Measurements from ENCODE around the gene EP400.

Gene EP400, protein sequence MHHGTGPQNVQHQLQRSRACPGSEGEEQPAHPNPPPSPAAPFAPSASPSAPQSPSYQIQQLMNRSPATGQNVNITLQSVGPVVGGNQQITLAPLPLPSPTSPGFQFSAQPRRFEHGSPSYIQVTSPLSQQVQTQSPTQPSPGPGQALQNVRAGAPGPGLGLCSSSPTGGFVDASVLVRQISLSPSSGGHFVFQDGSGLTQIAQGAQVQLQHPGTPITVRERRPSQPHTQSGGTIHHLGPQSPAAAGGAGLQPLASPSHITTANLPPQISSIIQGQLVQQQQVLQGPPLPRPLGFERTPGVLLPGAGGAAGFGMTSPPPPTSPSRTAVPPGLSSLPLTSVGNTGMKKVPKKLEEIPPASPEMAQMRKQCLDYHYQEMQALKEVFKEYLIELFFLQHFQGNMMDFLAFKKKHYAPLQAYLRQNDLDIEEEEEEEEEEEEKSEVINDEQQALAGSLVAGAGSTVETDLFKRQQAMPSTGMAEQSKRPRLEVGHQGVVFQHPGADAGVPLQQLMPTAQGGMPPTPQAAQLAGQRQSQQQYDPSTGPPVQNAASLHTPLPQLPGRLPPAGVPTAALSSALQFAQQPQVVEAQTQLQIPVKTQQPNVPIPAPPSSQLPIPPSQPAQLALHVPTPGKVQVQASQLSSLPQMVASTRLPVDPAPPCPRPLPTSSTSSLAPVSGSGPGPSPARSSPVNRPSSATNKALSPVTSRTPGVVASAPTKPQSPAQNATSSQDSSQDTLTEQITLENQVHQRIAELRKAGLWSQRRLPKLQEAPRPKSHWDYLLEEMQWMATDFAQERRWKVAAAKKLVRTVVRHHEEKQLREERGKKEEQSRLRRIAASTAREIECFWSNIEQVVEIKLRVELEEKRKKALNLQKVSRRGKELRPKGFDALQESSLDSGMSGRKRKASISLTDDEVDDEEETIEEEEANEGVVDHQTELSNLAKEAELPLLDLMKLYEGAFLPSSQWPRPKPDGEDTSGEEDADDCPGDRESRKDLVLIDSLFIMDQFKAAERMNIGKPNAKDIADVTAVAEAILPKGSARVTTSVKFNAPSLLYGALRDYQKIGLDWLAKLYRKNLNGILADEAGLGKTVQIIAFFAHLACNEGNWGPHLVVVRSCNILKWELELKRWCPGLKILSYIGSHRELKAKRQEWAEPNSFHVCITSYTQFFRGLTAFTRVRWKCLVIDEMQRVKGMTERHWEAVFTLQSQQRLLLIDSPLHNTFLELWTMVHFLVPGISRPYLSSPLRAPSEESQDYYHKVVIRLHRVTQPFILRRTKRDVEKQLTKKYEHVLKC (N-terminal part only)

DNA sequence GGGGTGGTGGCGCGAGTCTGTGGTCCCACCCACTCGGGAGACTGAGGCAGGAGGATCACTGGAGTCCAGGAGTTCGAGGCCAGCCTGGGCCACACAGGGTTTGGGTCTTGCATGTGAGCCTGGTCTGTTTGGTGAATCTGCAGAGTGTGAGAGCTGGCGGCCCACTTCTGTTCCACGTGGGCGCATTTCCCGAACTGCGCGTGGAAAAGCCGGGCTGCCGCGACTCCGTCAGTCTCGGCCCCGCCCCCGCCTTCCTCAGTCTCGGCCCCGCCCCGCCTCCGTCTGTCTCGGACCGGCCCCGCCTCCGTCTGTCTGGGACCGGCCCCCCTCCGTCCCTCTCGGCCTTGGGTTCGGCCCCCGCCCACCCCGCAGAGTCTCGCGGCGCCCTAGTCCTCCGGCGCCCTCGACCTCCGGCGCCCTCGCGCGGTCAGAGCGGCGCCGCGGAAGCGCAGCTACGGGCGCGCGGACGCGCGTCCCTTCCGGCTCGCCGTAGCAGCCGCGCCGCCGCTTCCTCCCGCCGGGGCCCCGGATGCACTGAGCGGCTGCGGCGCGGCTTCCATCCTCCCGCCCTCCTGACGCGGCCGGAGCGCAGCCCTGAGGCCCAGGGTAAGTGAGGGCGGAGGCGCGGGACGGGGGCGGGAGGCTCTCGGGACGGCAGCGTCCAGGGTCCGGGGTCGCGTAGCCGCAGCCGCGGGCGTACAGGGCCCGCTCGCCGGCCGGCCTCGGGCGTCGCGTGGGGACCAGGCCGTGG is at the start of gene EP400:
EP400 (plus strand) TSS at position 512 of the 751 bp plus-strand sequence. CDS start 10,678 bp downstream, outside the sequence.
- peak; percentile 92 to 96 for DNase-seq

DNA sequence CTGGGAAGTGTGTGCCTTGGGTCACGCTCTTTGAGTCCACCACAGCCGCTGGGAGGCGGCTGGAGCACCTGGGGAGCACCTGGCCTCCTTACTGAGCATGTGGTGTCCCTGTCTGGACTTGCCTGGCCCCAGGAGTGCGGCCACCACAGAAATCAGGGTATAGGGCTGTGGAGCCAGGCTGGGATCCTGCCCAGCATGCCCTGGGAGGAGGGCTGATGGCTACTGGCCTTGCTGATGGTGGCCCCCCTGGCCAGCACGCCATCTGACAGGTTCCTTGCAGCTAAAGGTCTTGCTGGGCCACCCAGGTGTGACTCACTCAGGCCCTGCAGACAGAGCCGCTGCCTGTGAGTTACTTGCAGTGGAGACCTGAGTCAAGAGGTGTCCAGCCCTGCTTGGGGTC is 49.3 kb upstream of the EP400 start:
- no peak for DNase-seq

DNA sequence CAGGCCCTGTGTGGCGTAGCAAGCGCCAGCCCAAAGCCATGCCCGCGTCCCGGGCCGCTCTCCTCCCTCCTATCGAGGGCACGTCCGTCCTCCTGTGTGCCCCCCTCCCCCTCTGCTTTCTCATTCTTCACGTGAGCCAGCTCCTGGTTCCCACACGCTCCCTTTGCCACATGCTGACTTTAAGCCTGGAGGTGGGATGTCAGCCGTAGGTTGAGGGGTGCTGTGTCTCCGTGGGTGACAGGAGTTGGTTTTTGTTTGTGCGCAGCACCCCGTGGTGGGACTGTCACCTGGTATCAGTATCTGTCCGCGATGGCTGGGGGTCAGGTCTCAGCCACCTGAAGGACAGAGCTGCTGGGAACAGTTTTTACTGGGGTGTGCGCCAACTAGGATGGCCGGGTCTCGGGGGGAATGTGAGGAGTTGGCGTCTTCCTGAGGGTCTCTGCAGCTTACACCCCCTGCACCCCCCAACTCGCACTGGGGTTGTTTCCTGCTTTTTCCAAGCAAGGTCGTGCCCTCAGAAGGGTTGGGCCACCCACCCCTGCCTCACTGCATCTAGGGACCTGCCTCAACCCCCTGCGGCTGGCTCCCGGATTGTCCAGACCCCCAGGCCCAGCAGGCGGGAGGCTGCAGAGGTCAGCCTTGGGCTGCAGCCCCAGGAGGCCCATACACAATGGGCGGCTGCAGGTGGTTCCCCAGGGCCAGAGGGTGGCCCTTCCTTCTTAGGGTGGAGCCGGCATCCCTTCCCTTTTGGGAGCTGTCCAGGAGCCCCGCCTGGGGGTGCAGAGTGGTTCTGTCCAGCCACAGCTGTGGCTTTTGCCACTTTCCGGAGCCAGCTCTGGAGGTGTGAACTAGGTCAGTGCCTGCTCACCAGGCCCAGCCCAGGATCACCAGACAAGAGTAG is 48.1 kb upstream of the EP400 start:
- no peak for DNase-seq

DNA sequence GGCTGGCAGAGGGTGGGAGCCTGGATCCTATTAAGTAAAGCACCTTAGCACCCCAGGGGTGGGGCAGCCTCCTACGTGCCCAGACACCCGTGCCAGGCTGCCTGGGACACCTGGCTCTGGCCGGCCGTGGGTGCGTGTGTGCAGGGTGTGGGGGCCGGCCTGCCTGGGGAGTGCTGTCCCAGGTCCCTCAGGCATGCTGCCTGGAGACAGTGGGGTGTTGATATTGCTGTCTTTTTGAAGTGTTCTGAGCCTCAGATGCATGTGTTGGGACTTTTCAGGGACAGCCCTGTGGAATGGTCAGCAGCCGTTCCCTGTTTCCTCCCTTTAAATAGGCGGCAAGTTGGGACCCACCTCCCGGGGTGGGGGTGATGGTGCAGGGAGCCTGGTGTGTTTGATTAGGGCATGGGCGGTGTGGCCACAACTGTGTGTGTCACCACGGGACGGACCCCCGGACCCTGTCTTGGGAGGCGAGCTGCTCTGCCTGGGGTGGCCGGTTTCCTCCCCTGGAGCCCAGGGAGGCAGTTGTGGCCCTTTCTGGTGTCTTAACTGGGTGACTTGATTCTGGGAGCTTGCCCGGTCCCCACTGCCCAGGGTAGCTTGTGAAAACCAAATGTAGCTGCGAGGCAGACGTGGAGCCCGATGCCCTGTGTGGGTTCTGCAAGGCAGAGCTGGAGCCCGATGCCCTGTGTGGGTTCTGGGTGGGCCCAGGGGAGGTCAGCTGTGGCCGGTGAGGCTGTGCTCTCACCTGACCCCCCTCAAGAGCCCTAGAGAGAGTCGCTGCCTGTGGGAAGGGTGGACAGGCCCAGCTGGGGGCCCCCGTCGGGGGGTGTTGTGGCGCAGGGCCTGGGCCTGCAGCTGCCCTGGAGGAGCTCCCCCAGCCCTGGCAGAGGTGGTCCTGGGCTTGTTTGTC is 47.2 kb upstream of the EP400 start:
- no peak for DNase-seq

DNA sequence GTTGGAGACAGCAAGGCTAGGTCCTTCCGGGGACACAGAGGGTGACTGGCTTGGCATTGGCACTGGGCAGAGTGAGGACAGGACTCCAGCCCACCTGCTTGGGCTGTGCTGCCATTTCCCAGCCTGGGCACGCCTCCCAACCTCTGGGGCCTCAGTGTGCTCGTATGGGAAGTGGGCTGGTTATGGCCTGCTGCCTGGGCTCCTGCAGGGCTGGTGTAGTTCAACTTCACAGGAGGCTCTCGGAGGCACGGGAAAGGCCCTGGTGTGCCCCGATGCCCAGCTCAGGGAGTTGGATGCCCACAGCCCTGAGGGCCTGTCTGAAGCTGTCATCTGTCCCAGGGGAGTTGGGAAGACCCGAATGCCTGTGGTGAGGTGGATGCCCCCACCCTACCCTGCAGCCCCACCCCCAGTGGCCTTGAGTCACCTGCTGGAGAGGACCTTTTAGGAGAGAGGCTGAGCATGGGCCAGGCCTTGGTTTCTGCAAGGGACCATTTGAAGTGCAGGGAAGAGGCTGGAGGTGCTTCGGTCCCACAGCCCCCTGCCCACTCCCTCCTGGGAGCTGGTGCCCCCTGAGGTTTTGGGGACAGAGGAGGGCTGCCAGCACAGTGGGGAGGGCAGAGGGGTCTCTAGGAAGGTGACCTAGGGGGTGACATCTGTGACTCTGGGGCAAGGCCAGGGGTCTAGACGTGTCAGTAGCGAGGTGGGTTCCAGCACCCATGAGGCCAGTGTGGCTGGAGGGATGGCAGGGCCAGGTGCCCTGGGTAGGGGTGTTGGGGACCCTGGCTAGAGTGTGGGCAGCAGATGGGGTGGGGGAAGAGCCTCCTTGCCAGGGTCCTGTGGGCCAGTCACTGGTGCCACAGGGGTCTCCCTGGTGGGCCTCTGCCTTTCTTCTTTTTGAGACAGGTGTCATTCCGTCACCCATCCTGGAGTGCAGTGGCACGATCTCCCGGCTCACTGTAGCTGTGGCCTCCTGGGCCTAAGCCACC is 46.2 kb upstream of the EP400 start:
- no peak for DNase-seq

DNA sequence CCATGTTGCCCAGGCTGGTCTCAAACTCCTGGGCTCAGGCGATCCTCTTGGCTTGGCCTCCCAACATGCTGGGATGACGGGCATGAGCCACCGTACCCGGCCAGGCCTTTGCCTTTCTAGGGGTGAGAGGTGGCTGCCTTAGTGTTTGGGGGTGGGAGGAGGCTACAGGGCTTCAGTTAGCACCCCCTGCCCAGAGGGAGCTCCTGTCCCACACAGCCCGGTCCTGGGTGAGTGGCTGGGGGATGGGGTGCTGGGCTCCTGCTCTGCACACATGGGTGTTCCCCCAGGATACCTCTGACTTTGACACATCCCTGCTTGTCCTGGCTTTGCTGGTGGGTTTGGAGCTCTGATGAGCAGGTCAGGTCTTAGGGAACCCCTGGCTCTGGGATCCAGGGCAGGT is 45.4 kb upstream of the EP400 start:
- DNase-seq, result no peak

DNA sequence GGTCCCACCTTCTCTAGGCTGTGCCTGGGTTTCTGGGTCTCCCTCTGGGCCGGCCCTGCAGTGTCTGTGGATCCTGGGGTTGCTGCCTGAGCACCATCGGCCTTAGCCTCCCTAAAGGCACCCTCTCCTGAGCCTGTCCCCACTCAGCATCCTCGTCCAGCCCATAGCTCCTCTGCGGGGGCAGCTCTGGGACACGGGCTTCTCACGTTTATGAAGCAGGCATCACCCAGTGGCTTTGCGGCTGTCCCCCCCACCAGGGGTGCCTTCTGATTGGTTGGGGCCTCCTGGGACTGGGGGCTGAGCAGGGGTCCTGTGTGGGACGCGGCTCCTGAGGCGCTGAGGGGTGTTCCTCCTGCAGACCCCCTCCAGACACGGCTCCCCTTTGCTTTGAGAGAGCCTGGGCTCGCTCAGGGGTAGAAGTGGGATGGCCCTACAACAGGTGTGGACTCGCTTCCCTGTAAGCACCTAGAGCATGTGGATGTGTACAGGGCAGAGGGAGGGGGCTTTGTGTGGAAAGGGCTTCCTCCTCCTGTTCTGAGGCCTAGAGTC is 44.6 kb upstream of the EP400 start:
- DNase-seq, result no peak

DNA sequence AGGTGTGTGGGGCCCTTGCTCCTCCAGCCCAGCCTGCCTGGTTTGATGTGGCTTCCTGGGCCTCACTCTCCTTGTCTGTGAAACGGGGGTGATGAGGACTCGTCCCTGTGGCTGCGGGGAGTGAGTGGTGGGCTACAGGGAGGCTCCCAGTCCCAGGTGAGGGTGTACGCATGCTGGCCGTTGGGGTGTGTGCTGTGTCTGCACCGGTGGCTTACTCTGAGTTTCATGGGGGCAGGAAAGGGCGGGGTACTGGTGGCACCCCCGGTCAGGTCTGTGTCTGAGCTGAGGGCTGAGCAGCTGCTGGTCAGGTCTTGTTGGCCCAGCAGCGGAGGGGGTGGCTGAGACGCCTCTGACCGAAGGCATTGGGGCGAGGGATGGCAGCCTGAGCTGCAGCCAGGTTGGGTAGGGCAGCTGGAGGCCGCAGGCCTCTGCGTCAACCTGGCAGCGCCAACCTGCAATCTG is 44.1 kb upstream of the EP400 start:
- no peak for DNase-seq

DNA sequence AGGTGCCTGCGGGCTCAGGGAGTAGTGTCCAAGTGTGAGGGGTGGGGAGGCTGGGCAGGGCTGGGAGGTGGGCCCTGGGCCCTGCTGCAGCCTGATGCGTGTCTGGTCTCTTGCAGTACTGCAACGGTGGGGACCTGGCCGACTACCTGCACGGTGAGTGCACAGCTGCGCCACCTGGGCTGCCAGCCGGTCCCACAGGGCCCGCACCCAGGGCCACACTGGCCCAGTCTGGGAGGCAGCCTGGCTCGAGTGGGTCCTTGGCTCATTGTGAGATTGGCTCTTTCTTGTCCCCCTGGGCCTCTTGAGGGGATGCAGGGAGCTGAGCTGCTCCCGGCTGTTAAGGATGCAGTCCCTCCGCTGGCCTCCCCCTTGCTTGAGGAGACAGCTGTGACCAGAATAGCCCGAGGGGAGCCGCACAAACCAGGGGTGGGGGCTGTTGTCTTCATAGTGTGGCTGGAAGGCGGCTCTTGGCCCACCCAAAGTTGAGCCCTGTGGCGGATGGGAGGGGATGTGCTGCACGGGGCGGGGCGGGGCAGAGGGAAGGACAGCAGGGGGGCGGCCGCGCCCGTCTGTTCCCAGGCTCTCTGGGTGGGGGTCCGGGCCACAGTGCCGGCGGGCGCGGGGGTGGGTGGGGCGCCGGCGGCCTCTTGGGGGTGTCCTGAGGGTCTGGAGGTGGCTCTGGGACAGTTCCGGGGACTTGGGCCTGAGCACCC is 42.2 kb upstream of the EP400 start:
- no peak for DNase-seq

DNA sequence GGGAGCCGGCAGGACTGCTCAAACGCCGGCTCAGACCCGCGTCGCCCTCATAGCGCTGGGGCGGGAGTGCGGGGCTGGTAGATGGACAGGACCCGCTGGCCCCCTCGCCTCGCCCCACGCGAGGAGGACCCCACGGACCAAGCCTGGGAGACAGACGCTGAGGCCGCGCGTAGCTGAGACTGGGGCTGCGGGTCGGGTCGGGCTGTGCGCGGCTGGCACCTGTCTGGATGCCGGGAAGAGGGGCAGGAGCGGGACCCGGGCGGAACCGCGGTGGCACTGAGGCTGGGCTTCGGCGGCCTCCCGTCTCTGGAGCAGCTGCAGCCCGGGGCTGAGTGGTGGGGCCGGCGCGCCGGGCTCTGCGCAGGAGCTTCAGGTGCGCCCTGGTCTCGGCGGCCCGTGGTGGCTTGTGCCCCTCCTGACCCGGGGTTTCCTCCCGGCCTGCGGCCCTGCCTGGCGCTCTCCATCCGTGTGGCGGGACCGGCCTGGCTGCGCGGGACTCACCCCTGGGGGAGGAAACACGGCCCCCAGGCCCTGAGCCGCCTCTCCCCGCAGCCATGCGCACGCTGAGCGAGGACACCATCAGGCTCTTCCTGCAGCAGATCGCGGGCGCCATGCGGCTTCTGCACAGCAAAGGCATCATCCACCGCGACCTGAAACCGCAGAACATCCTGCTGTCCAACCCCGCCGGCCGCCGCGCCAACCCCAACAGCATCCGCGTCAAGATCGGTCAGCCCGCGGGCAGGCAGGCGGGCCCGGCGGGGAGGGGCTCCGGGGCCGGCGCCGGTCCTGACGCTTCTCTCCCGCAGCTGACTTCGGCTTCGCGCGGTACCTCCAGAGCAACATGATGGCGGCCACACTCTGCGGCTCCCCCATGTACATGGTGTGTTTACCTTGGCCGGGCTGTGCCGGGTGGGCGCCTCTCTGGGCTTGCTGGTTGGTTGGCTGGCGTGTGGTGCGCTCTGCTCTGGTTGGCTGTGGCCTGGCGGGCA is 41.4 kb upstream of the EP400 start:
- no peak for DNase-seq

DNA sequence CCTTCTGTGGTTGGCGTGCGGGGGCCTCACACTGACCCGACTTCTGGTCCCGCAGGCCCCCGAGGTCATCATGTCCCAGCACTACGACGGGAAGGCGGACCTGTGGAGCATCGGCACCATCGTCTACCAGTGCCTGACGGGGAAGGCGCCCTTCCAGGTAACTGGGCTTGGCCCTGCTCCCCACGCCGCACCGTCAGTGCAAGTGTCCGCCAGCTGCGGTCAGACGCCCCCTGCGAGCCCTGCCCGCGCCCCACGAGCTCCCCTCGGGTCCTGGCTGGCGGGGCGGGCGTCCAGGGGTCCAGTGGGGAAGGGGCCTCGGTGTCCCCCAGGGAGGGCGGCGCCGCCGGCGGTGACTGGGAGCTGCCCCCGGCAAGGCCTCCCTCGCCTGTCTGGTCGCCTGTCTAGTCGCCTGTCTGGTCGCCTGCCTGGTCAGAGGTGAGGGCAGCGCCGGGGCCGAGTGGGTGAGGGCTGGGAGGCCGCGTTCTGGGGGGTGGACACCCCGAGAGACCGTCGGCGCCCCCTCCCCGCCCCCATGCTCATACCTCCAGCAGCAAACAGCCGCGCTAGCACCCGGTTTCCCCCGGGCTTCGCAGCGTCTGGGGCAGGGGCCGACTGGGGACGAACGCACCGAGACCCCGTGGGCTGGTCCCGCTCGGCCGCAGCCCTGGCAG is 40.5 kb upstream of the EP400 start:
- DNase-seq, result no peak

DNA sequence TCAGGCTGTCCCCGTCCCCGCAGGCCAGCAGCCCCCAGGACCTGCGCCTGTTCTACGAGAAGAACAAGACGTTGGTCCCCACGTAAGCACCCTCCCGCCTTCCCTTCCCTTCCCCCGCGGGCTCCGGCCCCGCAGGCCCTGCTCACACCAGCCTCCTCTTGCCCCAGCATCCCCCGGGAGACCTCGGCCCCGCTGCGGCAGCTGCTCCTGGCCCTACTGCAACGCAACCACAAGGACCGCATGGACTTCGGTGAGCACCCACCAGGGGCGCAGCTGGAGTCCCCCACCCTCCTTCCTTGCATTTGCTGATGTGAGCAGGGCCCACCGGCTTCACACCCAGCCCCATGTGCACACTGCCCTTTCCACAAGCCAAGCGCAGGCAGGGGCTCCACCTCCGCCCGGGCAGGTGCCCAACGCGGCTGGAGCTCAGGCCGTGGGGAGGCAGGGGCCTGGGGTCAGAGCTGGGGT is 40.0 kb upstream of the EP400 start:
- DNase-seq, result no peak

DNA sequence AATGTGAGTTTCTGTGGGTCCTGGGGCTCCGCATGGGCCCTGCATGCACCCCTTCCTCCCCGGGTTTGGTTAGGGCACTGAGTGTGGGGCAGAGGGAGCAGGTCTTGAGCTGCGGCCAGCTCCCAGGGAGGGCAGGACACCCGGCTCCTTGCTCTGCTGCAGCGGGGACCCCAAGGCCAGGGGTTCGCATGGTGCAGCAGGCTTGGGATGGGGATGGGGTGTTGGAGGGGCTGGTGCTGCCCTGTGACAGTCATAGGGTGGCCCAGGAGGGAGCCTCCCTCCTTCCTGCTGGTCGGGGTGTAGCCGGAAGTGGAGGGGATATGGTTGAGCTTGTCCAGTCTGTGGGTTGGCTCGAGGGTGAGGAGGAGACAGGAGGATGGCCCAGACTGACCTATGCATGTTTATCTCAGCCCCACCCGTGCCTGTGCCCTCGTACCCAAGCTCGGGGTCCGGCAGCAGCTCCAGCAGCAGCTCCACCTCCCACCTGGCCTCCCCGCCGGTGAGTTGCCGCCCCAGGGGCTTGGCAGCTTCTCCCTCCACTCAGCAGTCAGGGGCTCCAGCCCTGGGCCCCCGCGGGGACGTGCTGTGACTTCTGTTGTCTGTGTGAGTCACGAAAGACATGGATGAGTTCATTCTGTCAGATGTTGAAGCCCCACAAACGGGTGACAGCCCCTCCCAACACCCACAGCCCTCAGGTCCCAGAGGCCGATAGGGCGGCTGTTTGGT is 39.3 kb upstream of the EP400 start:
- DNase-seq, result no peak

DNA sequence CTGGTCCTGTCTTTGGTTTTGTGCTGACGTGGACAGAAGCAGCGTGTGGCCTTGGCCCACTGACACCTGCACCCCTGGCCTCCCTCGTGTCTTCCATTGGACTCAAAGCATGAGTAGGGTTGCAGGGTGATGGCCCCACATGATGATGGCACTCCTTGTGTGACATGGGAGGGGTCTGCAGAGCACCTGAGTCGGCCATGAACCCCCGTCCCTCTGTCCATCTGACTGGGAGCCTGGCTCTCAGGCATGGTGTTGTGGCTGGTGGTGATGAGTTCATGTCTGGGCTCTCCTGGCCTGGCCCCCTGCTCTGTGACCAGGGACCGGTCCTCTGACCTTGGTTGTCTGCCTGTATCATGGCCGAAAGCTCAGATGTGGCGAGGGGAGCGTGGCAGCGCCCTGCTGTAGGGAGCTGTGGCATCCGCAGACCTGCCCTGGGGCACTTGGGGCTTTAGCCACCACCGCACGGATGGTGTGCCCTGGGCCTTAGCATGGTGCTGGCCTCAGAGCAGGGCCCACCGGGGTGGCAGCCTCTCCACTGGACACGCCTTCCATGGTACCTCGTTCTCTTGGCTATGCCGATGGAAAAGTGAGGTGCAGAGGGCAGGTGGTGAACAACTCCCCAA is 38.6 kb upstream of the EP400 start:
- no peak for DNase-seq
